ENCODE results near the gene SLC10A3.

SLC10A3 gene

DNA sequence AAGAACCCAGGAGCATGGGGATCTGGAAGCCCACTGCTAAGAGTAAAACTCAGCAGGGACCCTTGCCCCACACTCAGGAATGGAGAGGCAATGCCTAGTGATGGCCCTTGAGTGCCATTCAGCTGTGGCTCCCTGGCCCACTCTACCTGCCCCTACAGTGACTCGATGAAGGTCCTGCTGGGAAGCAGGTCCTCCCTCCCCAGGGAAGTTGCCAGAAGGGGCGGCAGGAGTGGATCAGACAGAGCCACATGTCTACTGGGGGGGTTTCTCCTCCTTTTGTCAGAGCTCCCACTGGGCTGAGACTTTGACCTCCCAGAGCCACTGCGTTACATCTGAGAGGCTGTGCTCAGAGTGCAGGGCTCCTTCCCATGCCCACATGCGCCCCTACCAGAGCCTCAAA is 1.2 kb downstream of the SLC10A3 start:
- TF ChIP-seq TAF1 (IDR thresholded peaks at IDR 0.05; ENCODE audit: borderline replicate concordance, insufficient read depth, low read length) = no peak
- TF ChIP-seq FOXP2 (optimal IDR thresholded peaks at IDR 0.05; ENCODE audit: borderline replicate concordance, extremely low read depth, extremely low read length, insufficient read depth) = no peak
- TF ChIP-seq, protein P1, sequence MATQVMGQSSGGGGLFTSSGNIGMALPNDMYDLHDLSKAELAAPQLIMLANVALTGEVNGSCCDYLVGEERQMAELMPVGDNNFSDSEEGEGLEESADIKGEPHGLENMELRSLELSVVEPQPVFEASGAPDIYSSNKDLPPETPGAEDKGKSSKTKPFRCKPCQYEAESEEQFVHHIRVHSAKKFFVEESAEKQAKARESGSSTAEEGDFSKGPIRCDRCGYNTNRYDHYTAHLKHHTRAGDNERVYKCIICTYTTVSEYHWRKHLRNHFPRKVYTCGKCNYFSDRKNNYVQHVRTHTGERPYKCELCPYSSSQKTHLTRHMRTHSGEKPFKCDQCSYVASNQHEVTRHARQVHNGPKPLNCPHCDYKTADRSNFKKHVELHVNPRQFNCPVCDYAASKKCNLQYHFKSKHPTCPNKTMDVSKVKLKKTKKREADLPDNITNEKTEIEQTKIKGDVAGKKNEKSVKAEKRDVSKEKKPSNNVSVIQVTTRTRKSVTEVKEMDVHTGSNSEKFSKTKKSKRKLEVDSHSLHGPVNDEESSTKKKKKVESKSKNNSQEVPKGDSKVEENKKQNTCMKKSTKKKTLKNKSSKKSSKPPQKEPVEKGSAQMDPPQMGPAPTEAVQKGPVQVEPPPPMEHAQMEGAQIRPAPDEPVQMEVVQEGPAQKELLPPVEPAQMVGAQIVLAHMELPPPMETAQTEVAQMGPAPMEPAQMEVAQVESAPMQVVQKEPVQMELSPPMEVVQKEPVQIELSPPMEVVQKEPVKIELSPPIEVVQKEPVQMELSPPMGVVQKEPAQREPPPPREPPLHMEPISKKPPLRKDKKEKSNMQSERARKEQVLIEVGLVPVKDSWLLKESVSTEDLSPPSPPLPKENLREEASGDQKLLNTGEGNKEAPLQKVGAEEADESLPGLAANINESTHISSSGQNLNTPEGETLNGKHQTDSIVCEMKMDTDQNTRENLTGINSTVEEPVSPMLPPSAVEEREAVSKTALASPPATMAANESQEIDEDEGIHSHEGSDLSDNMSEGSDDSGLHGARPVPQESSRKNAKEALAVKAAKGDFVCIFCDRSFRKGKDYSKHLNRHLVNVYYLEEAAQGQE (IDR thresholded peaks at IDR 0.05; ENCODE audit: insufficient read depth in 1 of 2, low read depth in 2 of 2, low read length in 2 of 2) = no peak
- TF ChIP-seq POLR2AphosphoS5 (IDR thresholded peaks at IDR 0.05; ENCODE audit: low read depth, low read length) = no peak
- no peak for TF ChIP-seq SIN3A (IDR thresholded peaks at IDR 0.05; ENCODE audit: borderline replicate concordance, insufficient read depth, low read length)

DNA sequence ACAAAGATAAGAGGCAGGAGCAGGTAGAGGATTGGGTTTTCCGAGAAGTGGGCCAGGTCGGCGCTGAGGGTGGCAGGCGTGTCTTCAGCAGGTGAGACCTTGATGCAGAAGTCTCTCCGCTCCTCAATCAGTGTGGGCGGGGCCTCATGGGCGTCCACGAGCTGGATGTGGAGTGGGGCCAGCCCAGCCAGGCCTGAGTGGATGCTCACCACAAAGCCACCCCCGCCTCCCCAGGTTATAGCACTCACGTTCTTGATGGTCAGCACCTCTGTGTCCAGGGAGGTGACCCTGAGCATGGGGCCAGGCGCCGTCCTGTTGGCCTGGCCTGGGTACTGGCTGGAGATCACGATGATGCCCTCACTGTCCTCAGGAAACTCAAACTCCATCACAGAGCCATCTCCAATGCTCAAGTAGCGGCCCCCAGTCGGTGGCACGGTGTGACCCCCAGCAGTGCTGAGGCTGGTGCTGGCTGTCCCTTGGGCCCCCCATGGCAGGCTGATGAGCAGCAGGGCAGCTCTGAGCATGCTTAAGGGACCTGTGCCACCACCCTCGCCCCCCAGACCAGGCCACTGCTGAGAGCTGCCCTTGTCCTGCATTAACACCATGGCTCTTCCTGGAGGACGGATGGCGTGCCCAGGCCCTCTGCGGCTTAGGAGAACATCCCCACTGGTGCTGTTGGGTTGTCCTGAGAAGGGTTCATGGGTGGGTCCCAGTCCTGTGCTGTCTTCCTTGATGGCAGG is 1.9 kb downstream of the SLC10A3 start:
- TF ChIP-seq POLR2AphosphoS5 (IDR thresholded peaks at IDR 0.05; ENCODE audit: low read depth, low read length) (no peak), FOXP2 (optimal IDR thresholded peaks at IDR 0.05; ENCODE audit: borderline replicate concordance, extremely low read depth, extremely low read length, insufficient read depth) (no peak), TAF1 (IDR thresholded peaks at IDR 0.05; ENCODE audit: borderline replicate concordance, insufficient read depth, low read length) (no peak), SIN3A (IDR thresholded peaks at IDR 0.05; ENCODE audit: borderline replicate concordance, insufficient read depth, low read length) (no peak)
- TF ChIP-seq, protein P1 (IDR thresholded peaks at IDR 0.05; ENCODE audit: insufficient read depth in 1 of 2, low read depth in 2 of 2, low read length in 2 of 2) = no peak

DNA sequence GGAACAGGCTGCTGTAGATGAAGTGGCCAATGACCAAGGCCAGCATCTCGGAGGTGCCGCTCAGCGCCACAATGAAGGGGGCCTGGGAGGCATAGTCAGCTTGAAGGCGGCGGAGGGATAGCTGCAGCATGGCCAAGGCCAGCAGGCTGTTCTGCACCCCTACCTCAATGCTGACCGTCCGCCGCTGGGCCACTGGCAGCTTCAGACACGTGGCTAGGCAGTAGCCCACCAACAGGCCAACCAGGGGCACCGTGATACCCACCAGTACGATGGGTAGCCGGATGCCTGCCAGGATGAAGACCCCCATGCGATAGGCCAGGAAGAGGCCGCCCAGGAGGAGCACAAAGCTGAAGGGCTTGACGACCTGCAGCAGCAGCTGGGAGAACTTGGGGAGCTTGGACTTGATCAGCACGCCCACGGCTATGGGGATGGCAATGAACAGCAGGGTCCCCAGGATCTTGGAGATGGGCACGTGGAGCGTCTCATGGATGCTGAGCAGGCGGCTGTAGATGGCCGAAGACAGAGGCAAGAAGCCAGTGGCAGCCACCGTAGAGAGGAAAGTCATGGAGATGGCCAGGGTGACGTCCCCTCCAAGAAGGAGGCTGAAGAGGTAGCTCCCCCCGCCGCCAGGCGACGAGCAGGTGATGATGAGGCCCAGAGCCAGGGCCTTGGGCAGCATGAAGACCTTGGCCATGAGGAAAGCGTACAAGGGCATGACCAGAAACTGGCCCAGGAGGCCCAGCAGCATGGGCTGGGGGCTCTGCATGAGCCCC is 2.7 kb downstream of the SLC10A3 start:
- TF ChIP-seq FOXP2 (optimal IDR thresholded peaks at IDR 0.05; ENCODE audit: borderline replicate concordance, extremely low read depth, extremely low read length, insufficient read depth) (no peak), SIN3A (IDR thresholded peaks at IDR 0.05; ENCODE audit: borderline replicate concordance, insufficient read depth, low read length) (no peak), POLR2AphosphoS5 (IDR thresholded peaks at IDR 0.05; ENCODE audit: low read depth, low read length) (no peak), TAF1 (IDR thresholded peaks at IDR 0.05; ENCODE audit: borderline replicate concordance, insufficient read depth, low read length) (no peak)
- TF ChIP-seq, protein P1 (IDR thresholded peaks at IDR 0.05; ENCODE audit: insufficient read depth in 1 of 2, low read depth in 2 of 2, low read length in 2 of 2) = no peak

DNA sequence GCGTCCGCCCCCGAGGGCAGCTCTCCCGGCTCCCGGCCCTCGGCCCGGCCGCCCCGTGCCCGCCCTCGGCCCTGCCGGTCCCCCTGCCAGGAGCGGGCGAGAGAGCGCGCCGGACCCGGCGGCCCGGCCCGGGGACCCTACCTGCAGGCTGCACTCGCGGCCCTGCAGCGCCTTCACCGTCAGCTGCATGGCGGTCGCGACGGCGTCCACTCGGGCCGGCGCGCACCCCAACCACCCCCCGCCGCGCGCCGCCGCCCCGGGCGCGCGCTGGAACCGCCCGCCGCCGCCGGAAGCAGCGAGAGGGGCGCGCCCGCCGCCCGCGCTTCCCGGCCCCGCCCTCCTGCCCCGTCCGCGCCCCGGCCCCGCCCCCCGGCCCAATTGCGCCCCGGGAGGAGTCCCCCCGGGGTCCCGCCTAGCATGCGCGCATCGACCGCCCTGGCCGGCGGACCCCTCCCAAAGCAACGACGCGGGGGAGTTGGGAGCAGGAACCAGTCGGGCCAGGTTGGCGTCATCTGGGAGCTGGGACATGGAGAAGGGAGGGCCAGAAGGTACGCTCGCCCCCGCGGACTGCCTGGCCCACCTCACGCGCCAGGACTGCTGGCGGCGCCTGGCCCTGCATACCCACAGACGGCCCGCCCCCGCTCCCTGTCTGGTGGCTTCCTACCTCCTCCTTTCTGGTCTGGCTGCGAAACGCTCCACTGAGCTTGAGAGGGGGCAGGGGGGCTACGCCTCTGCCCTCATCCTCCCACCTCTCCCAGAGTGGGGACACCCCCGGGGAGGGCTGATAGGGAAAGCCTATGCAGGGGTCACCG is 3.8 kb downstream of the SLC10A3 start, which contains the start of gene UBL4A:
Gene UBL4A (minus strand): TSS at position 220 of the 812 bp plus-strand sequence. CDS start 31 bp downstream, at position 189.
- TF ChIP-seq POLR2AphosphoS5 (IDR thresholded peaks at IDR 0.05; ENCODE audit: low read depth, low read length) = 0 out of 2 replicates have a peak, but pooled peaks have one; percentile 21
- TF ChIP-seq FOXP2 (optimal IDR thresholded peaks at IDR 0.05; ENCODE audit: borderline replicate concordance, extremely low read depth, extremely low read length, insufficient read depth) = no peak

DNA sequence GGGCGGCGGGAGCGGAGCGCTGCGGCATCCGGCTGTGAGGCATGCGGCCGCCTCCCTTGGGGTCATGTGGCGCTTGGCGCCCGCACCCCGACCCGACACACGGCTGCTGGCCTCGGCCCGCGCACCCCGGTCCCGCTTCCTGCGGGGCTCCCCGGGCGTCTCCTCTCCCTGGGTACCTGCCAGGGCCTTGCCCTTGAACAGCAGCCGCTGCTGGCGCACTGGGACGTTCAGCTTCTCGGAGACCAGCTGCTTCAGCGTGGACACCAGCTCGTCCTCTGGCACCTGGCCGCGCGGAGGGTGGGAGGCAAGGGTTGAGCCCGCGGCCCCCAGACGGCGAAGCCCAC is 4.4 kb downstream of the SLC10A3 start:
- TF ChIP-seq POLR2AphosphoS5 (IDR thresholded peaks at IDR 0.05; ENCODE audit: low read depth, low read length) (no peak), TAF1 (IDR thresholded peaks at IDR 0.05; ENCODE audit: borderline replicate concordance, insufficient read depth, low read length) (no peak), SIN3A (IDR thresholded peaks at IDR 0.05; ENCODE audit: borderline replicate concordance, insufficient read depth, low read length) (no peak), FOXP2 (optimal IDR thresholded peaks at IDR 0.05; ENCODE audit: borderline replicate concordance, extremely low read depth, extremely low read length, insufficient read depth) (no peak)
- TF ChIP-seq, protein P1 (IDR thresholded peaks at IDR 0.05; ENCODE audit: insufficient read depth in 1 of 2, low read depth in 2 of 2, low read length in 2 of 2) = no peak

Measured in PFSK-1 (cell line).